K562 (cell line): ENCODE measurements around the gene DDX23. TPM values are rescaled to one million over a fixed set of nuclear protein-coding genes. Genes with fewer than 3 reads are reported as not detected.

Experiments used
- ATAC-seq: fragments of 200-7000 bp; cut with Tn5 transposase; 3 replicates; pipeline ENCODE4 v1.9.1; 2020; ENCODE audit warnings: moderate library complexity
- BruUV-seq: library from RNA; stranded (reverse); fragments of 400-500 nt; replicated peaks from 2 replicates; lab custom pipeline; 2021; lab: Mats Ljungman, UMichigan
- CTCF ChIA-PET: fragments of 300-600 bp; formaldehyde crosslinking; extraction: SDS; loops from one replicate; lab custom pipeline; 2021; ENCODE audit warnings: low intra/inter-chr PET ratio; lab: Yijun Ruan, JAX
- POLR2A ChIA-PET: fragments of 300-600, 350-650 bp; sonication (Branson Sonifier 250); formaldehyde crosslinking; extraction: SDS; loops from one replicate; lab custom pipeline; 2021; ENCODE audit warnings: antibody characterized with exemption, inconsistent platforms; lab: Yijun Ruan, JAX
- DNase-seq, 4 experiments: peaks; one replicate each; pipeline versions ENCODE4 v3.0.0 to v3.0.0-alpha.2; 2011 to 2018; ENCODE audit warnings: low spot score in 3 of 4, mixed read lengths in 3 of 4; ENCODE audit errors: extremely low read depth in 1 of 4
- FAIRE-seq: peaks from 2 replicates; lab custom pipeline; 2011; peaks lifted over from hg19 to GRCh38; lab: Jason Lieb, UNC
- H2AFZ ChIP-seq: 2 replicates; pipeline ENCODE4 v1.6.0; 2011; ENCODE audit warnings: low read depth, low read length, control low read depth, inconsistent platforms
- H3K27ac ChIP-seq: fragments of 200-600 bp; 3 replicates; pipeline ENCODE4 v1.8.0; 2011; ENCODE audit warnings: low read depth, mild to moderate bottlenecking, control low read depth, inconsistent platforms, low read length, moderate library complexity, mixed read lengths; ENCODE audit errors: extremely low read depth
- H3K27me3 ChIP-seq, 2 experiments: fragments of 300-600 bp in 1 of 2; 2 replicates in 1 of 2; 3 replicates in 1 of 2; pipeline versions ENCODE4 v1.6.0 to v1.8.0; 2011; ENCODE audit warnings: inconsistent platforms in 2 of 2, low read length in 2 of 2, mild to moderate bottlenecking in 1 of 2, mixed read lengths in 1 of 2, moderate library complexity in 1 of 2; ENCODE audit not compliant: control insufficient read depth in 2 of 2, insufficient read depth in 2 of 2
- H3K36me3 ChIP-seq: fragments of 300-600 bp; 3 replicates; pipeline ENCODE4 v1.8.0; 2011; ENCODE audit warnings: mild to moderate bottlenecking, low read length, inconsistent platforms; ENCODE audit not compliant: control insufficient read depth, insufficient read depth
- H3K4me1 ChIP-seq, 2 experiments: fragments of 200-600 bp in 1 of 2; replicated peaks in 1 of 2; 2 replicates in 1 of 2; 3 replicates in 1 of 2; pipeline versions ENCODE4 v1.5.1 to v1.8.0; 2011; ENCODE audit warnings: inconsistent platforms in 2 of 2, low read length in 2 of 2, mild to moderate bottlenecking in 1 of 2, mixed read lengths in 1 of 2, moderate library complexity in 1 of 2; ENCODE audit not compliant: control insufficient read depth in 2 of 2, insufficient read depth in 2 of 2
- H3K4me2 ChIP-seq: 2 replicates; pipeline ENCODE4 v1.6.1; 2011; ENCODE audit warnings: low read length, control low read depth, inconsistent platforms, mixed read lengths; ENCODE audit not compliant: insufficient read depth
- H3K4me3 ChIP-seq: fragments of 200-600 bp; sonication (generic), shearing (Covaris generic); 2 replicates; pipeline ENCODE4 v1.5.1; 2016; ENCODE audit warnings: control low read depth, inconsistent platforms
- H3K79me2 ChIP-seq: fragments of 200-600 bp; 3 replicates; pipeline ENCODE4 v1.8.0; 2011; ENCODE audit warnings: low read length, inconsistent platforms; ENCODE audit not compliant: control insufficient read depth, insufficient read depth
- H3K9ac ChIP-seq, 2 experiments: 2 replicates each; pipeline versions ENCODE4 v1.6.0 to v1.6.1; 2011; ENCODE audit warnings: low read depth in 2 of 2, low read length in 2 of 2, control low read depth in 1 of 2, inconsistent platforms in 1 of 2, mild to moderate bottlenecking in 1 of 2, mixed read lengths in 1 of 2; ENCODE audit not compliant: insufficient read depth in 1 of 2
- H3K9me1 ChIP-seq: one replicate; pipeline ENCODE4 v1.6.0; 2011; ENCODE audit warnings: inconsistent platforms, mild to moderate bottlenecking, low read length, moderate library complexity; ENCODE audit not compliant: control insufficient read depth, insufficient read depth
- H3K9me3 ChIP-seq: replicated peaks from 2 replicates; pipeline ENCODE4 v1.5.1; 2011; ENCODE audit warnings: low read depth, low read length, inconsistent platforms; ENCODE audit not compliant: control insufficient read depth, insufficient read depth
- H4K20me1 ChIP-seq: replicated peaks from 2 replicates; pipeline ENCODE4 v1.6.1; 2011; ENCODE audit warnings: low read length, inconsistent platforms, mixed read lengths; ENCODE audit not compliant: control insufficient read depth, insufficient read depth
- ARNT ChIP-seq, 2 experiments: fragments of 450-650 bp; IDR thresholded peaks; 2 replicates each; pipeline ENCODE4 v1.6.1; 2016; ENCODE audit warnings: mild to moderate bottlenecking in 1 of 2
- CHD4 ChIP-seq: fragments of 200-600 bp; sonication (generic); IDR thresholded peaks from 3 replicates; pipeline ENCODE4 v1.6.1; 2012; ENCODE audit warnings: low read depth, mild to moderate bottlenecking, mixed read lengths, low read length, inconsistent platforms; ENCODE audit not compliant: insufficient read depth, insufficient replicate concordance, poor library complexity, severe bottlenecking
- E2F4 ChIP-seq: sonication (generic); formaldehyde crosslinking; IDR thresholded peaks from 2 replicates; pipeline ENCODE4 v1.8.0; 2022; ENCODE audit warnings: mild to moderate bottlenecking, low read depth, missing genetic modification reagents
- HES1 ChIP-seq: fragments of 450-650 bp; IDR thresholded peaks from 2 replicates; pipeline ENCODE4 v1.6.1; 2016; ENCODE audit warnings: low read depth, mild to moderate bottlenecking, moderate library complexity
- MTA2 ChIP-seq: fragments of 450-650 bp; IDR thresholded peaks from 2 replicates; pipeline ENCODE4 v1.6.1; 2016; ENCODE audit warnings: low read depth
- NFYB ChIP-seq: IDR thresholded peaks from 2 replicates; pipeline ENCODE4 v1.6.1; 2011; ENCODE audit warnings: mild to moderate bottlenecking, moderate library complexity; ENCODE audit not compliant: insufficient read length; ENCODE audit errors: extremely low read depth
- STAT5B ChIP-seq: fragments of 250-450 bp; sonication (Bioruptor Pico); IDR thresholded peaks from 2 replicates; pipeline ENCODE4 v1.8.0; 2021; ENCODE audit warnings: mild to moderate bottlenecking, inconsistent platforms
- ZNF12 ChIP-seq: sonication (generic); formaldehyde crosslinking; IDR thresholded peaks from 2 replicates; pipeline ENCODE4 v1.4.0; 2020; ENCODE audit warnings: mild to moderate bottlenecking, missing genetic modification reagents
- ZNF124 ChIP-seq: sonication (generic); formaldehyde crosslinking; IDR thresholded peaks from 2 replicates; pipeline ENCODE4 v1.8.1; 2022; ENCODE audit warnings: missing genetic modification reagents
- ZNF165 ChIP-seq: fragments of 250-450 bp; sonication (Bioruptor Pico); IDR thresholded peaks from 2 replicates; pipeline ENCODE4 v1.4.0; 2020; ENCODE audit warnings: borderline replicate concordance
- ZNF407 ChIP-seq: fragments of 450-650 bp; IDR thresholded peaks from 2 replicates; pipeline ENCODE4 v1.6.1; 2016; ENCODE audit warnings: low read depth
- WGBS: fragments of 100-300 bp; shearing (Covaris generic); methylation state at CpG from one replicate; pipeline ENCODE4 v1.1.6; 2016; ENCODE audit warnings: low coverage, mixed read lengths; ENCODE audit not compliant: insufficient coverage; ENCODE audit errors: missing lambda C conversion rate; 5-methylcytosine and 5-hydroxymethylcytosine counted together
- in situ Hi-C: fragments of 300-500 bp; cut with MboI; formaldehyde crosslinking; loops from 4 replicates; pipeline ENCODE4 v1.15.0; 2018; ENCODE audit warnings: inconsistent platforms, mixed read lengths
- intact Hi-C: fragments of 100-400 bp; cut with micrococcal nuclease; formaldehyde crosslinking; loops from 2 replicates; pipeline ENCODE4 v1.14.2; 2022
- polyA plus RNA-seq, 8 experiments: library from polyadenylated mRNA; depleted of rRNA in 4 of 8; stranded (reverse) in 5 of 8; unstranded in 3 of 8; fragments of >200 nt; fragmentation: Nextera tagmentation in 2 of 8; fragmentation: Illumina TruSeq in 1 of 8; extraction: Ambion mirVana in 2 of 8; extraction: Trizol in 1 of 8; gene quantifications; 2 replicates each; pipeline versions ENCODE4 v1.2.1 to v1.2.3, GENCODE V29; 2011 to 2014; ENCODE audit warnings: inconsistent platforms in 1 of 8, missing spikeins in 1 of 8
- total RNA-seq, 7 experiments: library from RNA; depleted of rRNA in 6 of 7; stranded (reverse); fragments of >200 nt in 6 of 7; fragmentation: Illumina TruSeq in 2 of 7; extraction: Trizol in 2 of 7; gene quantifications; 2 replicates each; pipeline versions ENCODE4 v1.2.1 to v1.2.3, GENCODE V29; 2011 to 2021; ENCODE audit warnings: low replicate concordance in 1 of 7

DDX23 gene
- total and polyA plus RNA-seq, 9 of the 15 experiments (the other 6 are each of a cell fraction or from before 2014, with no cell fraction given): 32.4 to 138 (median 104) TPM

GRCh38 chr12:48873096-48873495 lies 21.1 kb upstream of the DDX23 start:
- Histone ChIP-seq H3K9me1 (no peaks in the 10 kb centered on the region), H3K79me2 (no peaks in the 10 kb centered on the region), H2AFZ (no peak overlapping the region), H3K4me2 (no peak overlapping the region), H3K27me3 (no peaks in the 10 kb centered on the region), H3K36me3 (no peaks in the 10 kb centered on the region), H3K27ac (no peak overlapping the region), H3K4me3 (no peak overlapping the region), H4K20me1 (no peaks in the 10 kb centered on the region), H3K9ac (no peak overlapping the region), H3K9me3 (no peaks in the 10 kb centered on the region), H3K4me1 (peaks cover 0 to 3% of the 10 kb centered on the region in 2 experiments; a peak in 2 of 5 replicates)
- intact Hi-C loops: no loop called here
- no TSS peak for BruUV-seq
- no peak for DNase-seq
- CTCF ChIA-PET: interaction anchor here (0.6 kb wide), 1 partner anchor 243 kb away, joined by 3 read pairs; no protein-coding TSS in a partner anchor
- in situ Hi-C loops: no loop called here
- POLR2A ChIA-PET: interaction anchor here (0.7 to 1.8 kb wide), 4 partner anchors 10 to 730 kb away, joined by 3 to 4 read pairs (median 4); no protein-coding TSS in a partner anchor
- WGBS: 18% methylated on average over 4 of the region's 4 CpGs
- ATAC-seq: no peak
- no peak for FAIRE-seq
- TF ChIP-seq MTA2 (no peak), ZNF124 (CRISPR knock-in tag) (no peak), ZNF407 (no peak), NFYB (no peak), ARNT (IDR thresholded peaks at IDR 0.05) (no peak), CHD4 (no peak), STAT5B (CRISPR knock-in tag) (no peak), ZNF12 (CRISPR knock-in tag) (no peak), ZNF165 (CRISPR knock-in tag) (no peak), E2F4 (CRISPR knock-in tag) (no peak), HES1 (no peak)
